ENCODE results near the gene OR6N2. TPM values are rescaled to one million over a fixed set of nuclear protein-coding genes. Genes with fewer than 3 reads are reported as not detected.

OR6N2 gene
- total RNA-seq (not detected in 2 replicates), polyA plus RNA-seq (not detected in 2 replicates), polyA minus RNA-seq (ENCODE audit: low replicate concordance) (not detected in 2 replicates)
- polyA plus RNA-seq (2012): not detected in 2 replicates

- Histone ChIP-seq H3K79me2 (ENCODE audit: control insufficient read depth, insufficient read depth, low read length) (no peaks in the 10 kb centered on the region), H3K27ac (ENCODE audit: insufficient read depth, low read length) (no peak within 1 kb of the TSS), H3K9me3 (ENCODE audit: control insufficient read depth, insufficient read depth, low read depth, low read length) (no peaks in the 10 kb centered on the region), H3K9ac (ENCODE audit: insufficient read depth, low read length) (no peak within 1 kb of the TSS), H3K4me3 (replicated peaks in 1 of 4; ENCODE audit: control extremely low read depth in 1 of 4, insufficient read depth in 1 of 4, low read depth in 3 of 4, low read length in 4 of 4) (no peak within 1 kb of the TSS), H3K36me3 (ENCODE audit: control insufficient read depth, insufficient read depth, low read length) (no peaks in the 10 kb centered on the region), H3K4me2 (ENCODE audit: extremely low read depth, insufficient read depth, low read length) (no peak within 1 kb of the TSS), H3K27me3 (ENCODE audit: control insufficient read depth, insufficient read depth, low read length) (no peaks in the 10 kb centered on the region), H4K20me1 (ENCODE audit: control insufficient read depth, extremely low read depth, insufficient read depth, low read length) (no peaks in the 10 kb centered on the region), H3K4me1 (ENCODE audit: control insufficient read depth, extremely low read depth, insufficient read depth, low read length) (no peaks in the 10 kb centered on the region), H2AFZ (ENCODE audit: low read length) (no peak within 1 kb of the TSS)
- TF ChIP-seq EZH2 (IDR thresholded peaks at IDR 0.05; ENCODE audit: low read length, missing control alignments) (no peak), CTCF (conservative IDR thresholded peaks at IDR 0.05 in 1 of 2, IDR thresholded peaks at IDR 0.05 in 1 of 2; ENCODE audit: low read depth in 1 of 2, low read length in 2 of 2) (no peak)
- no peak for DNase-seq (ENCODE audit: low read depth in 2 of 2)
Observed at GRCh38 chr1:158781104-158781503, at the start of gene OR6N2. Gene OR6N2 (minus strand): TSS chr1:158781204. CDS start chr1:158777635, 3,569 bp downstream.

GRCh38 chr1:158830074-158830677, 49.2 kb upstream of the OR6N2 start:
- H3K27ac ChIP-seq (ENCODE audit: insufficient read depth, low read length): no peak overlapping the region
- H4K20me1 ChIP-seq (ENCODE audit: control insufficient read depth, extremely low read depth, insufficient read depth, low read length): no peaks in the 10 kb centered on the region
- no peak for TF ChIP-seq CTCF (conservative IDR thresholded peaks at IDR 0.05 in 1 of 2, IDR thresholded peaks at IDR 0.05 in 1 of 2; ENCODE audit: low read depth in 1 of 2, low read length in 2 of 2)
- TF ChIP-seq EZH2 (IDR thresholded peaks at IDR 0.05; ENCODE audit: low read length, missing control alignments): no peak
- no peaks in the 10 kb centered on the region for H3K36me3 ChIP-seq (ENCODE audit: control insufficient read depth, insufficient read depth, low read length)
- H3K4me2 ChIP-seq (ENCODE audit: extremely low read depth, insufficient read depth, low read length): no peak overlapping the region
- H3K27me3 ChIP-seq (ENCODE audit: control insufficient read depth, insufficient read depth, low read length): no peaks in the 10 kb centered on the region
- DNase-seq (ENCODE audit: low read depth in 2 of 2): no peak
- H3K4me3 ChIP-seq (replicated peaks in 1 of 4; ENCODE audit: control extremely low read depth in 1 of 4, insufficient read depth in 1 of 4, low read depth in 3 of 4, low read length in 4 of 4): no peak overlapping the region
- no peaks in the 10 kb centered on the region for H3K4me1 ChIP-seq (ENCODE audit: control insufficient read depth, extremely low read depth, insufficient read depth, low read length)
- no peaks in the 10 kb centered on the region for H3K9me3 ChIP-seq (ENCODE audit: control insufficient read depth, insufficient read depth, low read depth, low read length)
- H3K9ac ChIP-seq (ENCODE audit: insufficient read depth, low read length): no peak overlapping the region
- no peak overlapping the region for H2AFZ ChIP-seq (ENCODE audit: low read length)
- H3K79me2 ChIP-seq (ENCODE audit: control insufficient read depth, insufficient read depth, low read length): no peaks in the 10 kb centered on the region

- no peak overlapping the region for H3K4me2 ChIP-seq (ENCODE audit: extremely low read depth, insufficient read depth, low read length)
- no peaks in the 10 kb centered on the region for H3K79me2 ChIP-seq (ENCODE audit: control insufficient read depth, insufficient read depth, low read length)
- no peaks in the 10 kb centered on the region for H3K4me1 ChIP-seq (ENCODE audit: control insufficient read depth, extremely low read depth, insufficient read depth, low read length)
- TF ChIP-seq EZH2 (IDR thresholded peaks at IDR 0.05; ENCODE audit: low read length, missing control alignments): no peak
- TF ChIP-seq CTCF (conservative IDR thresholded peaks at IDR 0.05 in 1 of 2, IDR thresholded peaks at IDR 0.05 in 1 of 2; ENCODE audit: low read depth in 1 of 2, low read length in 2 of 2): no peak
- no peak overlapping the region for H3K27ac ChIP-seq (ENCODE audit: insufficient read depth, low read length)
- no peaks in the 10 kb centered on the region for H4K20me1 ChIP-seq (ENCODE audit: control insufficient read depth, extremely low read depth, insufficient read depth, low read length)
- H3K36me3 ChIP-seq (ENCODE audit: control insufficient read depth, insufficient read depth, low read length): no peaks in the 10 kb centered on the region
- no peak overlapping the region for H3K9ac ChIP-seq (ENCODE audit: insufficient read depth, low read length)
- no peak overlapping the region for H3K4me3 ChIP-seq (replicated peaks in 1 of 4; ENCODE audit: control extremely low read depth in 1 of 4, insufficient read depth in 1 of 4, low read depth in 3 of 4, low read length in 4 of 4)
- no peaks in the 10 kb centered on the region for H3K27me3 ChIP-seq (ENCODE audit: control insufficient read depth, insufficient read depth, low read length)
- H2AFZ ChIP-seq (ENCODE audit: low read length): no peak overlapping the region
- DNase-seq (ENCODE audit: low read depth in 2 of 2): no peak
- H3K9me3 ChIP-seq (ENCODE audit: control insufficient read depth, insufficient read depth, low read depth, low read length): no peaks in the 10 kb centered on the region
Observed at GRCh38 chr1:158821723-158822122, 40.7 kb upstream of the OR6N2 start.

Data from fibroblast of lung (primary cell).